IPS-11a (cell line): ENCODE data around the gene KLHL14.
"Not testable (repeated sequence)": the region's sequence is repeated elsewhere in the genome, so short reads cannot be mapped to it uniquely, and the experiment has no call there.

ENCODE experiments used
- H3K4me3 ChIP-seq: one replicate; pipeline ENCODE4 v1.5.1; 2013; ENCODE audit warnings: low read depth, low read length, control low read depth

Gene KLHL14

GRCh38 chr18:32661486-32662299, 111.1 kb downstream of the KLHL14 start:
- H3K4me3 ChIP-seq: no peak overlapping the region

- not testable (repeated sequence) for H3K4me3 ChIP-seq
These were observed 118.3 kb downstream of the KLHL14 start for GRCh38 chr18:32654507-32654906.

GRCh38 chr18:32637659-32638058, 135.2 kb downstream of the KLHL14 start:
- not testable (repeated sequence) for H3K4me3 ChIP-seq

GRCh38 chr18:32637226-32637625, 135.6 kb downstream of the KLHL14 start:
- no peak overlapping the region for H3K4me3 ChIP-seq

GRCh38 chr18:32634876-32635431, 137.9 kb downstream of the KLHL14 start:
- no peak overlapping the region for H3K4me3 ChIP-seq

GRCh38 chr18:32629981-32630700, 142.7 kb downstream of the KLHL14 start:
- no peak overlapping the region for H3K4me3 ChIP-seq

GRCh38 chr18:32629292-32629691, 143.5 kb downstream of the KLHL14 start:
- H3K4me3 ChIP-seq: no peak overlapping the region

- no peak overlapping the region for H3K4me3 ChIP-seq
These were observed 148.6 kb downstream of the KLHL14 start for GRCh38 chr18:32624182-32624723.

GRCh38 chr18:32623563-32623962, 149.3 kb downstream of the KLHL14 start:
- no peak overlapping the region for H3K4me3 ChIP-seq
